WTC11 (cell line): Measurements from ENCODE around the gene SMIM44. TPM values are rescaled to one million over a fixed set of nuclear protein-coding genes. Genes with fewer than 3 reads are reported as not detected.
A peak's percentile ranks its signal among the peaks of the same experiment; 100 is the strongest.

ENCODE experiments used
- ATAC-seq: fragments of 200-7000 bp; cut with Tn5 transposase; 2 replicates; pipeline ENCODE4 v1.10.0; 2021; ENCODE audit warnings: mild to moderate bottlenecking, moderate library complexity
- CTCF ChIA-PET: fragments of 300-600 bp; sonication (Branson Sonifier 250); formaldehyde crosslinking; loops from one replicate; lab custom pipeline; 2021; ENCODE audit warnings: antibody characterized with exemption; lab: Charles Lee
- POLR2A ChIA-PET: fragments of 350-600 bp; sonication (Branson Sonifier 250); formaldehyde crosslinking; loops from one replicate; lab custom pipeline; 2021; ENCODE audit warnings: antibody characterized with exemption; lab: Charles Lee
- DNase-seq: peaks from one replicate; pipeline ENCODE4 v3.0.0; 2021; ENCODE audit warnings: low spot score
- H3K27ac Mint-ChIP-seq: 2 replicates; pipeline ENCODE4 v1.8.0; 2021; ENCODE audit warnings: mixed read lengths
- H3K27me3 Mint-ChIP-seq: 2 replicates; pipeline ENCODE4 v1.8.0; 2021; ENCODE audit warnings: low read depth, mild to moderate bottlenecking, moderate library complexity, mixed read lengths
- H3K36me3 Mint-ChIP-seq: 2 replicates; pipeline ENCODE4 v1.8.0; 2021; ENCODE audit warnings: mixed read lengths
- H3K4me1 Mint-ChIP-seq: 2 replicates; pipeline ENCODE4 v1.8.0; 2022; ENCODE audit warnings: mixed read lengths
- H3K4me3 Mint-ChIP-seq: 2 replicates; pipeline ENCODE4 v1.8.0; 2021; ENCODE audit warnings: mild to moderate bottlenecking, moderate library complexity, mixed read lengths
- H3K9me3 Mint-ChIP-seq: 2 replicates; pipeline ENCODE4 v1.8.0; 2021; ENCODE audit warnings: mixed read lengths
- CBFB ChIP-seq: sonication (generic); formaldehyde crosslinking; IDR thresholded peaks from 2 replicates; pipeline ENCODE4 v1.8.1; 2022; ENCODE audit warnings: mild to moderate bottlenecking, low read depth, missing genetic modification reagents
- ESRRA ChIP-seq: sonication (generic); formaldehyde crosslinking; IDR thresholded peaks from 2 replicates; pipeline ENCODE4 v1.8.1; 2022; ENCODE audit warnings: mild to moderate bottlenecking, missing genetic modification reagents, borderline replicate concordance
- FOXK1 ChIP-seq: sonication (generic); formaldehyde crosslinking; IDR thresholded peaks from 2 replicates; pipeline ENCODE4 v1.8.0; 2022; ENCODE audit warnings: mild to moderate bottlenecking, moderate library complexity, missing genetic modification reagents
- FOXP1 ChIP-seq: sonication (generic); formaldehyde crosslinking; IDR thresholded peaks from 2 replicates; pipeline ENCODE4 v1.8.0; 2022; ENCODE audit warnings: missing genetic modification reagents, mild to moderate bottlenecking, moderate library complexity, borderline replicate concordance
- GTF2I ChIP-seq: fragments of 250-450 bp; sonication (Bioruptor Pico); conservative IDR thresholded peaks from 2 replicates; pipeline ENCODE4 v1.4.0; 2021; ENCODE audit warnings: mild to moderate bottlenecking
- IRF2 ChIP-seq: sonication (generic); formaldehyde crosslinking; IDR thresholded peaks from 2 replicates; pipeline ENCODE4 v1.8.0; 2022; ENCODE audit warnings: low read depth, missing genetic modification reagents, borderline replicate concordance
- NFYB ChIP-seq: sonication (generic); formaldehyde crosslinking; conservative IDR thresholded peaks from 2 replicates; pipeline ENCODE4 v1.8.0; 2022; ENCODE audit warnings: low read depth, missing genetic modification reagents
- RORB ChIP-seq: fragments of 250-450 bp; sonication (Bioruptor Pico); IDR thresholded peaks from 2 replicates; pipeline ENCODE4 v1.9.0; 2021; ENCODE audit warnings: mild to moderate bottlenecking
- ZBTB21 ChIP-seq: sonication (generic); formaldehyde crosslinking; IDR thresholded peaks from 2 replicates; pipeline ENCODE4 v1.8.1; 2023; ENCODE audit warnings: mild to moderate bottlenecking, missing genetic modification reagents, borderline replicate concordance
- ZNF121 ChIP-seq: sonication (generic); formaldehyde crosslinking; IDR thresholded peaks from 2 replicates; pipeline ENCODE4 v1.8.0; 2023; ENCODE audit warnings: missing genetic modification reagents
- ZNF232 ChIP-seq: sonication (generic); formaldehyde crosslinking; IDR thresholded peaks from 2 replicates; pipeline ENCODE4 v1.8.0; 2022; ENCODE audit warnings: mild to moderate bottlenecking, missing genetic modification reagents
- ZNF317 ChIP-seq: sonication (generic); formaldehyde crosslinking; IDR thresholded peaks from 2 replicates; pipeline ENCODE4 v1.8.1; 2023; ENCODE audit warnings: low read depth, mild to moderate bottlenecking, moderate library complexity, missing genetic modification reagents, borderline replicate concordance
- ZNF396 ChIP-seq: fragments of 250-450 bp; sonication (Bioruptor Pico); IDR thresholded peaks from 2 replicates; pipeline ENCODE4 v1.8.0; 2021; ENCODE audit warnings: mild to moderate bottlenecking, moderate library complexity, borderline replicate concordance
- ZNF416 ChIP-seq: fragments of 250-450 bp; sonication (Bioruptor Pico); IDR thresholded peaks from 2 replicates; pipeline ENCODE4 v1.9.0; 2021; ENCODE audit warnings: mild to moderate bottlenecking, inconsistent platforms
- ZNF423 ChIP-seq: fragments of 250-450 bp; sonication (Bioruptor Pico); IDR thresholded peaks from 2 replicates; pipeline ENCODE4 v2.1.2; 2022; ENCODE audit warnings: mild to moderate bottlenecking, moderate library complexity
- total RNA-seq: library from RNA; stranded (reverse); gene quantifications from 3 replicates; pipeline ENCODE4 v1.2.3, GENCODE V29; 2021
- TF ChIP-seq, protein P1 (sequence below): fragments of 250-450 bp; sonication (Bioruptor Pico); IDR thresholded peaks from 2 replicates; pipeline ENCODE4 v1.9.0; 2021; ENCODE audit warnings: mild to moderate bottlenecking
- TF ChIP-seq, protein P2 (sequence below): sonication (generic); formaldehyde crosslinking; IDR thresholded peaks from 2 replicates; pipeline ENCODE4 v1.8.0; 2023; ENCODE audit warnings: missing genetic modification reagents
- TF ChIP-seq, protein P3 (sequence below): sonication (generic); formaldehyde crosslinking; IDR thresholded peaks from 2 replicates; pipeline ENCODE4 v1.8.0; 2022; ENCODE audit warnings: mild to moderate bottlenecking, missing genetic modification reagents
- TF ChIP-seq, protein P4 (sequence below): sonication (generic); formaldehyde crosslinking; IDR thresholded peaks from 2 replicates; pipeline ENCODE4 v1.8.1; 2023; ENCODE audit warnings: mild to moderate bottlenecking, missing genetic modification reagents
- TF ChIP-seq, protein P5 (sequence below): sonication (generic); formaldehyde crosslinking; IDR thresholded peaks from 2 replicates; pipeline ENCODE4 v1.8.0; 2022; ENCODE audit warnings: missing genetic modification reagents
- TF ChIP-seq, protein P6 (sequence below): sonication (generic); formaldehyde crosslinking; IDR thresholded peaks from 2 replicates; pipeline ENCODE4 v1.8.1; 2023; ENCODE audit warnings: mild to moderate bottlenecking, missing genetic modification reagents, borderline replicate concordance
- TF ChIP-seq, protein P7 (sequence below): sonication (generic); formaldehyde crosslinking; IDR thresholded peaks from 2 replicates; pipeline ENCODE4 v1.8.1; 2023; ENCODE audit warnings: mild to moderate bottlenecking, missing genetic modification reagents

SMIM44 gene
- total RNA-seq, 1 experiment from 2014 or later = not detected

DNA sequence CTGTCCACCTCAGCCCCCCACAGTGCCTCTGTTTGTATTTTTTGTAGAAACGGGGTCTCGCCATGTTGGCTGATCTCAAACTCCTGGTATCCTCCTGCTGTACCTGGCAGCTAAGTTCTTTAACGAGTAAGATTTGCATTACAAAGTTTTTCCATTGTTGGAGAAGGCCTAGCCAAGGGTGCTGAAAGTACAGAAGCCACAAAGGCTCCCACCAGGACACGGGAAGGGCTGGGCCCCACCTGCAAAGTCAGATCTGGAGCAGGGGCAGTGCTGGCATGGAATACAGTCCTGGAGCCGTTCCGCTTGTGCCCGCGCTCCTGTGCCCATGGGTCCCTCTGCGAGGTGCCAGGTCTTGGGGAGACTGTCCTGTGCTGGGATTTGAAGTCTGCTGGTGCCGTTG is 35.0 kb upstream of the SMIM44 start:
- Mint-ChIP-seq H3K27ac (peak overlapping the region; percentile 67), H3K4me3 (peak overlapping the region; percentile 39), H3K27me3 (no peaks in the 10 kb centered on the region), H3K4me1 (peaks cover 55% of the 10 kb centered on the region), H3K36me3 (peaks cover 4% of the 10 kb centered on the region; the same call in 1 of the 2 replicates), H3K9me3 (no peaks in the 10 kb centered on the region)
- ATAC-seq (peak; percentile 58), DNase-seq (no peak)
- ChIA-PET CTCF (interaction anchor here (0.7 to 4.8 kb wide), 13 partner anchors 9 to 174 kb away, joined by 3 to 31 read pairs (median 4); no protein-coding TSS in a partner anchor), POLR2A (interaction anchor here (0.6 to 0.8 kb wide), 4 partner anchors 8 to 21 kb away, joined by 3 to 8 read pairs (median 6); partner anchors contain the start of gene TEKTIP1)
- TF ChIP-seq FOXK1 (CRISPR knock-in tag) = 0 out of 2 replicates have a peak, but pooled peaks have one; percentile 15
- TF ChIP-seq ZNF121 (CRISPR knock-in tag) = peak; percentile 89; the same call in 1 of the 2 replicates
- TF ChIP-seq NFYB (CRISPR knock-in tag) = no peak
- no peak for TF ChIP-seq GTF2I (CRISPR knock-in tag)
- TF ChIP-seq ZBTB21 = no peak
- no peak for TF ChIP-seq ZNF396 (CRISPR knock-in tag)
- TF ChIP-seq ZNF317 (CRISPR knock-in tag) = no peak
- TF ChIP-seq, protein P1, sequence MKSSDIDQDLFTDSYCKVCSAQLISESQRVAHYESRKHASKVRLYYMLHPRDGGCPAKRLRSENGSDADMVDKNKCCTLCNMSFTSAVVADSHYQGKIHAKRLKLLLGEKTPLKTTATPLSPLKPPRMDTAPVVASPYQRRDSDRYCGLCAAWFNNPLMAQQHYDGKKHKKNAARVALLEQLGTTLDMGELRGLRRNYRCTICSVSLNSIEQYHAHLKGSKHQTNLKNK (CRISPR knock-in tag) = no peak
- TF ChIP-seq ZNF416 = no peak
- TF ChIP-seq, protein P2, sequence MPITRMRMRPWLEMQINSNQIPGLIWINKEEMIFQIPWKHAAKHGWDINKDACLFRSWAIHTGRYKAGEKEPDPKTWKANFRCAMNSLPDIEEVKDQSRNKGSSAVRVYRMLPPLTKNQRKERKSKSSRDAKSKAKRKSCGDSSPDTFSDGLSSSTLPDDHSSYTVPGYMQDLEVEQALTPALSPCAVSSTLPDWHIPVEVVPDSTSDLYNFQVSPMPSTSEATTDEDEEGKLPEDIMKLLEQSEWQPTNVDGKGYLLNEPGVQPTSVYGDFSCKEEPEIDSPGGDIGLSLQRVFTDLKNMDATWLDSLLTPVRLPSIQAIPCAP (CRISPR knock-in tag) = no peak
- TF ChIP-seq, protein P3, sequence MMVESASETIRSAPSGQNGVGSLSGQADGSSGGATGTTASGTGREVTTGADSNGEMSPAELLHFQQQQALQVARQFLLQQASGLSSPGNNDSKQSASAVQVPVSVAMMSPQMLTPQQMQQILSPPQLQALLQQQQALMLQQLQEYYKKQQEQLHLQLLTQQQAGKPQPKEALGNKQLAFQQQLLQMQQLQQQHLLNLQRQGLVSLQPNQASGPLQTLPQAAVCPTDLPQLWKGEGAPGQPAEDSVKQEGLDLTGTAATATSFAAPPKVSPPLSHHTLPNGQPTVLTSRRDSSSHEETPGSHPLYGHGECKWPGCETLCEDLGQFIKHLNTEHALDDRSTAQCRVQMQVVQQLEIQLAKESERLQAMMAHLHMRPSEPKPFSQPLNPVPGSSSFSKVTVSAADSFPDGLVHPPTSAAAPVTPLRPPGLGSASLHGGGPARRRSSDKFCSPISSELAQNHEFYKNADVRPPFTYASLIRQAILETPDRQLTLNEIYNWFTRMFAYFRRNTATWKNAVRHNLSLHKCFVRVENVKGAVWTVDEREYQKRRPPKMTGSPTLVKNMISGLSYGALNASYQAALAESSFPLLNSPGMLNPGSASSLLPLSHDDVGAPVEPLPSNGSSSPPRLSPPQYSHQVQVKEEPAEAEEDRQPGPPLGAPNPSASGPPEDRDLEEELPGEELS (CRISPR knock-in tag) = no peak
- TF ChIP-seq, protein P4, sequence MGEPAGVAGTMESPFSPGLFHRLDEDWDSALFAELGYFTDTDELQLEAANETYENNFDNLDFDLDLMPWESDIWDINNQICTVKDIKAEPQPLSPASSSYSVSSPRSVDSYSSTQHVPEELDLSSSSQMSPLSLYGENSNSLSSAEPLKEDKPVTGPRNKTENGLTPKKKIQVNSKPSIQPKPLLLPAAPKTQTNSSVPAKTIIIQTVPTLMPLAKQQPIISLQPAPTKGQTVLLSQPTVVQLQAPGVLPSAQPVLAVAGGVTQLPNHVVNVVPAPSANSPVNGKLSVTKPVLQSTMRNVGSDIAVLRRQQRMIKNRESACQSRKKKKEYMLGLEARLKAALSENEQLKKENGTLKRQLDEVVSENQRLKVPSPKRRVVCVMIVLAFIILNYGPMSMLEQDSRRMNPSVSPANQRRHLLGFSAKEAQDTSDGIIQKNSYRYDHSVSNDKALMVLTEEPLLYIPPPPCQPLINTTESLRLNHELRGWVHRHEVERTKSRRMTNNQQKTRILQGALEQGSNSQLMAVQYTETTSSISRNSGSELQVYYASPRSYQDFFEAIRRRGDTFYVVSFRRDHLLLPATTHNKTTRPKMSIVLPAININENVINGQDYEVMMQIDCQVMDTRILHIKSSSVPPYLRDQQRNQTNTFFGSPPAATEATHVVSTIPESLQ (CRISPR knock-in tag) = no peak
- TF ChIP-seq, protein P5, sequence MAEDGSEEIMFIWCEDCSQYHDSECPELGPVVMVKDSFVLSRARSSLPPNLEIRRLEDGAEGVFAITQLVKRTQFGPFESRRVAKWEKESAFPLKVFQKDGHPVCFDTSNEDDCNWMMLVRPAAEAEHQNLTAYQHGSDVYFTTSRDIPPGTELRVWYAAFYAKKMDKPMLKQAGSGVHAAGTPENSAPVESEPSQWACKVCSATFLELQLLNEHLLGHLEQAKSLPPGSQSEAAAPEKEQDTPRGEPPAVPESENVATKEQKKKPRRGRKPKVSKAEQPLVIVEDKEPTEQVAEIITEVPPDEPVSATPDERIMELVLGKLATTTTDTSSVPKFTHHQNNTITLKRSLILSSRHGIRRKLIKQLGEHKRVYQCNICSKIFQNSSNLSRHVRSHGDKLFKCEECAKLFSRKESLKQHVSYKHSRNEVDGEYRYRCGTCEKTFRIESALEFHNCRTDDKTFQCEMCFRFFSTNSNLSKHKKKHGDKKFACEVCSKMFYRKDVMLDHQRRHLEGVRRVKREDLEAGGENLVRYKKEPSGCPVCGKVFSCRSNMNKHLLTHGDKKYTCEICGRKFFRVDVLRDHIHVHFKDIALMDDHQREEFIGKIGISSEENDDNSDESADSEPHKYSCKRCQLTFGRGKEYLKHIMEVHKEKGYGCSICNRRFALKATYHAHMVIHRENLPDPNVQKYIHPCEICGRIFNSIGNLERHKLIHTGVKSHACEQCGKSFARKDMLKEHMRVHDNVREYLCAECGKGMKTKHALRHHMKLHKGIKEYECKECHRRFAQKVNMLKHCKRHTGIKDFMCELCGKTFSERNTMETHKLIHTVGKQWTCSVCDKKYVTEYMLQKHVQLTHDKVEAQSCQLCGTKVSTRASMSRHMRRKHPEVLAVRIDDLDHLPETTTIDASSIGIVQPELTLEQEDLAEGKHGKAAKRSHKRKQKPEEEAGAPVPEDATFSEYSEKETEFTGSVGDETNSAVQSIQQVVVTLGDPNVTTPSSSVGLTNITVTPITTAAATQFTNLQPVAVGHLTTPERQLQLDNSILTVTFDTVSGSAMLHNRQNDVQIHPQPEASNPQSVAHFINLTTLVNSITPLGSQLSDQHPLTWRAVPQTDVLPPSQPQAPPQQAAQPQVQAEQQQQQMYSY (CRISPR knock-in tag) = peak; percentile 71
- TF ChIP-seq CBFB (CRISPR knock-in tag) = no peak
- no peak for TF ChIP-seq FOXP1
- TF ChIP-seq IRF2 = no peak
- TF ChIP-seq, protein P6, sequence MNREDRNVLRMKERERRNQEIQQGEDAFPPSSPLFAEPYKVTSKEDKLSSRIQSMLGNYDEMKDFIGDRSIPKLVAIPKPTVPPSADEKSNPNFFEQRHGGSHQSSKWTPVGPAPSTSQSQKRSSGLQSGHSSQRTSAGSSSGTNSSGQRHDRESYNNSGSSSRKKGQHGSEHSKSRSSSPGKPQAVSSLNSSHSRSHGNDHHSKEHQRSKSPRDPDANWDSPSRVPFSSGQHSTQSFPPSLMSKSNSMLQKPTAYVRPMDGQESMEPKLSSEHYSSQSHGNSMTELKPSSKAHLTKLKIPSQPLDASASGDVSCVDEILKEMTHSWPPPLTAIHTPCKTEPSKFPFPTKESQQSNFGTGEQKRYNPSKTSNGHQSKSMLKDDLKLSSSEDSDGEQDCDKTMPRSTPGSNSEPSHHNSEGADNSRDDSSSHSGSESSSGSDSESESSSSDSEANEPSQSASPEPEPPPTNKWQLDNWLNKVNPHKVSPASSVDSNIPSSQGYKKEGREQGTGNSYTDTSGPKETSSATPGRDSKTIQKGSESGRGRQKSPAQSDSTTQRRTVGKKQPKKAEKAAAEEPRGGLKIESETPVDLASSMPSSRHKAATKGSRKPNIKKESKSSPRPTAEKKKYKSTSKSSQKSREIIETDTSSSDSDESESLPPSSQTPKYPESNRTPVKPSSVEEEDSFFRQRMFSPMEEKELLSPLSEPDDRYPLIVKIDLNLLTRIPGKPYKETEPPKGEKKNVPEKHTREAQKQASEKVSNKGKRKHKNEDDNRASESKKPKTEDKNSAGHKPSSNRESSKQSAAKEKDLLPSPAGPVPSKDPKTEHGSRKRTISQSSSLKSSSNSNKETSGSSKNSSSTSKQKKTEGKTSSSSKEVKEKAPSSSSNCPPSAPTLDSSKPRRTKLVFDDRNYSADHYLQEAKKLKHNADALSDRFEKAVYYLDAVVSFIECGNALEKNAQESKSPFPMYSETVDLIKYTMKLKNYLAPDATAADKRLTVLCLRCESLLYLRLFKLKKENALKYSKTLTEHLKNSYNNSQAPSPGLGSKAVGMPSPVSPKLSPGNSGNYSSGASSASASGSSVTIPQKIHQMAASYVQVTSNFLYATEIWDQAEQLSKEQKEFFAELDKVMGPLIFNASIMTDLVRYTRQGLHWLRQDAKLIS (CRISPR knock-in tag) = no peak
- TF ChIP-seq, protein P7, sequence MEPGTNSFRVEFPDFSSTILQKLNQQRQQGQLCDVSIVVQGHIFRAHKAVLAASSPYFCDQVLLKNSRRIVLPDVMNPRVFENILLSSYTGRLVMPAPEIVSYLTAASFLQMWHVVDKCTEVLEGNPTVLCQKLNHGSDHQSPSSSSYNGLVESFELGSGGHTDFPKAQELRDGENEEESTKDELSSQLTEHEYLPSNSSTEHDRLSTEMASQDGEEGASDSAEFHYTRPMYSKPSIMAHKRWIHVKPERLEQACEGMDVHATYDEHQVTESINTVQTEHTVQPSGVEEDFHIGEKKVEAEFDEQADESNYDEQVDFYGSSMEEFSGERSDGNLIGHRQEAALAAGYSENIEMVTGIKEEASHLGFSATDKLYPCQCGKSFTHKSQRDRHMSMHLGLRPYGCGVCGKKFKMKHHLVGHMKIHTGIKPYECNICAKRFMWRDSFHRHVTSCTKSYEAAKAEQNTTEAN = no peak
- no peak for TF ChIP-seq ESRRA (CRISPR knock-in tag)
- peak; percentile 57 for TF ChIP-seq ZNF423 (CRISPR knock-in tag)
- TF ChIP-seq ZNF232 (CRISPR knock-in tag) = no peak
- no peak for TF ChIP-seq RORB
